G401 (cell line): ENCODE data around the gene AKTIP. TPM values are rescaled to one million over a fixed set of nuclear protein-coding genes. Genes with fewer than 3 reads are reported as not detected.

Experiments used
- DNase-seq: peaks from one replicate; pipeline ENCODE4 v3.0.0-alpha.2; 2015; ENCODE audit warnings: low spot score
- in situ Hi-C: cut with HindIII; loops from 2 replicates; pipeline ENCODE4 v1.10.0; 2016; ENCODE audit warnings: low sequenced_read_pairs, mixed read lengths
- total RNA-seq: library from RNA; depleted of rRNA; stranded (reverse); fragments of >200 nt; shearing (Covaris generic); gene quantifications from 2 replicates; pipeline ENCODE4 v1.2.3, GENCODE V29; 2014; rRNA removed

AKTIP gene
- total RNA-seq, 1 experiment from 2014 or later: 30.0 TPM

DNA sequence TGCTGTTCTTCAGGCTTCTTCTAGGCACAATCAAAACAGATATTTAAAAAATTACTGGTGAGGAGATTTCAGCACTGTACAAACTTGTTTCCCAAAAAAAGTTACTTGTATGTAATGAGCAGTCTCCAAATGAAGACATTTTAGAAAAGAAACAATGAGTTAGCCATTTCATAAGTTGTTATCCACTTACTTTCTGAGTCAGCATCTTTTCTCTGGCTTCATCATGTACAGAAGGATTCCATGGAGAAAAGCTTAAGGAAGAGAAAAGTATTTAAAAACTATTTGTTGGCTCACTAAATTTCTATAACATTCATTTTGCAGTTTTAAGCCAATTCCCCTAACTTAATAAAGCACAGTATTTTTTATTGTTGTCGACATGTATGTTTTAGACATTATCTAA is 10.5 kb downstream of the AKTIP start:
- in situ Hi-C loops: no loop called here
- no peak for DNase-seq

DNA sequence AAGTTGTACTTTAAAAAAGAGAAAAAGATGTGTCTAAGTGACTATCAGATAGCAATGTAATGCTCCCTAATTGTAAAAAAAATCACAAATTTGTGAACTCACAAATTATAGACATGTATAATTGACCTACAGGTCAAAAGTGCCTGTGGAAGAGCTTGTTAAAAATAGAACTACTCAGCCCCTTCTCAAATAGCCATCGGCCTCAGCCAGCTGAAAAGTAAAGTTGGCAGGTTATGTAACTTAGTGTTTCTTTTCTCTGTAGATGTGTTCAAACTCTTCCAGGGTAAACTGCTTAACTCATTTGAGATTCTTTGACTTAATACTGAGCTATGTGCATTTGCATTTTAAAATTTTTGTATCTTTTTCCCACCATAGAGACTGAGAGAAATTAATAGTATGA is 13.3 kb downstream of the AKTIP start:
- DNase-seq: no peak
- in situ Hi-C loops: no loop called here

DNA sequence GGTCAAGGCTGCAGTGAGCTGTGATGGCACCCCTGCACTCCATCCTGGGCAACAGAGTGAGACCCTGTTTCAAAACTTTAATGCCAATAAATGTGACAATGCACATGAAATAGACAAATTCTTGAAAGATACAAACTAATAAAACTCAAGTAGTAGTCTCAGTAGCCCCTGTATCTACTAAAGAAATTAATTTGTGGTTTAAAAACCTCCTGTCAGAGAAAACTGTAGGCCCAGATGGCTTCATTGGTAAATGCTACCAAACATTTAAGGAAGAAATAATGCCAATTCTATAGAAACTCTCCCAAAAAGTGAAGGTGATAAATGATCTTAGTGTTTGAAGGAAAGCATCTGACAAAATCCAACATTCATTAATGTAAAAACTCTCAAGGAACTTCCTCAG is 16.8 kb downstream of the AKTIP start:
- in situ Hi-C loops: no loop called here
- DNase-seq: no peak

DNA sequence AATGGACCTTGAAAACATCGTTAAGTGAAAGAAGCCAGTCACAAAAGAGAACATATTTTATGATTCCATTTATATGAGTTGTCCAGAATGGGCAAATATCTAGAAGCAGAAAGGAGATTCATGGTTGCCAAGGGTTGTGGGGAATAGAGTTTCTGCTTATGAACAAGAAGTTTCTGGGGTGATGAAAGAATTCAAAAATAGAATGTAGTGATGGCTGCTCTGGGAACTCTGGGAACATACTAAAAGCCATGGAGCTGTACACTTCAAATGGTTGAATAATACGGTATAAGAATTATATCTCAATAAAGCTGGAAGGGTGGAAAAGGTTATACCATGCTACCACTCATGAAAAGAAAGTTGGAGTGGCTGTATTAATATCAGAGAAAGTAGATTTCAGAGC is 18.5 kb downstream of the AKTIP start:
- DNase-seq: no peak
- in situ Hi-C loops: no loop called here

DNA sequence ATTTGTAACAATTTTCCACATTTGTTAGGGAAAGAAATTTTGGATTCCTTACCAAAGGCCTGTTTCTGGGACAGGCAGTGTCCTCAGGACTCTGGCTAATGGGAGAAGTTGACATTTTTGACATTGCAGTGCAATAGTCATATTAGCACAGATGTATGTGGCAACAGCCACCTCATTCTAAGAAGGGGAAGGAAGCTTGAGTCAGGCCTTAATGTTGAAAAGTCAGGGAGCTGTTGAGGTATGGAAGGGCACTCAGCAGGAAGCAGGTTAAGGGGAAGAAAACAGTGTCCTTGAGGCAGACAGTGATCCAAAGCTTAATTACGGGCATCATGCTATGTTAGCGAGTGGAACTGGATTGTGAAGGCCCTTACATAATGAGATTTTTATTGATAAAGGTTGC is 20.9 kb downstream of the AKTIP start:
- no peak for DNase-seq
- in situ Hi-C loops: no loop called here

DNA sequence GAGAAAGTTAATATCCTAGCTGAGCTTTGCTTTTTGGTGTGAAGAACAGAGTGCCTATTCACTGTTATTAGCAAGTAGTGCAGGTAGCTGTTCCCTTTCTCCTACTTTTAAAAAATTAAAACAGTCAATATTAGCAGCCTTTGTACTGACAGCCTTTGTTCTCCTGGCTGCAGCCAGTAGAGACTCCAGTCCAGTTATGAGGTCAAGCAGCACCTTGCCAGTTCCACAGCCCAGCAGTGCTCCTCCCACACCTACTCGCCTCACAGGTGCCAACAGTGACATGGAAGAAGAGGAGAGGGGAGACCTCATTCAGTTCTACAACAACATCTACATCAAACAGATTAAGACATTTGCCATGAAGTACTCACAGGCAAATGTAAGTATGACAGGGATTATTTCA is 22.6 kb downstream of the AKTIP start:
- DNase-seq: no peak
- in situ Hi-C loops: no loop called here

DNA sequence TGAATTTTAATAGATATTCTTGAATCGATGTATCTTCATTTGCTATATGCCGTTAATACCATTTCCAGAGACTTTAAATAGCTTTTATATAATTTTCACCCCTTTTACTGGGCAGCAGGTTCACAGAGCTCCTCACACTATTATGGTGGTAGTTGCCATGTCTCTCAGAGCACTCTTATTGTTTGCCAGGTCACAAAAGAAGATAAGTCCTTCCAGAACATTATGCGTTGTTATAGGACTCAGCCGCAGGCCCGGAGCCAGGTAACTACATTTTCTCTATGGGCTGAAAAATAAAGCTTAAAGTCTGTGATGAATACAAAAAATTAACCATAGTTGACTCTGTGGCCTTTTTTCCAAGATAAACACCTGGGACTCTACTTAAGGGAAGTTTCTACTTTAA is 24.0 kb downstream of the AKTIP start:
- no peak for DNase-seq
- in situ Hi-C loops: no loop called here

DNA sequence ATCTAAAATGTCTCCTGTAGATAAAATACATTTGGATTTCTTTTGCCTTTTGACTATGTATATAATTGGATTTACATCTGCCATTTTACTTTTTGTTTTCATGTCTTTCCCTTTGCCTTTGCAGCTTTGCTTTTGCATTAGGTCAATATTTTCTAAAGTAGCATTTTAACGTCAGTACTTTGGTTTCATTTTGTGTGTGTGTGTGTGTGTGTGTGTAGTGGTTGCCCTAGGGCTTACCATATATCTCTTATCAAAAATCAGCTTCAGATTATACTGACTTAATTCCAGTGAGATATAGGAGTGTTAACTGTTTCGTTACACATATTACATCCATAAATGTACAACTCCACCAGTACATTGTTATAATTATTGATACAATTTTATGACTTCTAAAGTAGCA is 26.1 kb downstream of the AKTIP start:
- in situ Hi-C loops: no loop called here
- no peak for DNase-seq

DNA sequence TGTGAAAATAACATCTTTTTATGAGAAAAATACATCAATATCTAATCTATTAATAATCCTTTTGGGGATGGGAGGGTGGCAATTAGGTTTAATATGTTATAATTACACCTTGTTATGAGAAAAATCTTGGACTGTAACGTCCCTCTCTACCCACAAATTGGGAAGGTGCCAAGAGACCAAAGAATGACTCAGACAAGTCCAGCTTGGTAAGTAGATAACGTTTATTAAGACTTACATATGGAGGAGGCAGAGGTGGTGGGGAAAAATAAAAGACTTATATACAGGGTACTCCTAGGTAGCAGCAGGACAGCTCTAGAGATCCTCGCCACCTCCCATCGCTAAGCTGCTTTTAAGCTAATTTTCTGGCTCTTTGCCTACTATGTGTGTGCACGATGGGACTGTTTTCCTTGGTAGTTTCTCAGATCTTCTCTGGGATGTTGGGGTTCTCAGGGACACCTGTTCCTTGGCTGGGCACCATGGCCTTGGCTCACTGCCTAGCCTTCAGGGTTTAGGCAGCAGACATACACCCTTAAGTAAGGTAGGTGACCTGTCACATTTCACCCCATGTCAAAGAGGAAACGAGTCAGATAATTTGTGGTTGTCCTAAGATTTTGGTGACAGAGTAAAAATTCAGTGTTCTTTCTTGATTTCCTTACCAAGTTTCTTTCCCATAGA is 37.3 kb downstream of the AKTIP start:
- in situ Hi-C loops: no loop called here
- peak; percentile 11 for DNase-seq

DNA sequence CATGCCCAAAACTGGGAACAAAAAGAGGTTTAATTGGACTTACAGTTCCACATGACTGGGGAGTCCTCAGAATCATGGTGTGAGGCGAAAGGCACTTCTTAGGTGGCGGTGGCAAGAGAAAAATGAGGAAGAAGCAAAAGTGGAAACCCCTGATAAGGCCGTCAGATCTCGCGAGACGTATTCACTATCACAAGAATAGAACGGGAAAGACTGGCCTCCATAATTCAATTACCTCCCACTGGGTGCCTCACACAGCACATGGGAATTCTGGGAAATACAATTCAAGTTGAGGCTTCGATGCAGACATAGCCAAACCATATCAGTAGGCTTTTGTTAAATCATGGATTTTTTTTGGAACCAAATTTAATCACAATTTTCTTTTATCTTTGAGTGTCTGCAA is 44.4 kb downstream of the AKTIP start:
- DNase-seq: no peak
- in situ Hi-C loops: no loop called here

DNA sequence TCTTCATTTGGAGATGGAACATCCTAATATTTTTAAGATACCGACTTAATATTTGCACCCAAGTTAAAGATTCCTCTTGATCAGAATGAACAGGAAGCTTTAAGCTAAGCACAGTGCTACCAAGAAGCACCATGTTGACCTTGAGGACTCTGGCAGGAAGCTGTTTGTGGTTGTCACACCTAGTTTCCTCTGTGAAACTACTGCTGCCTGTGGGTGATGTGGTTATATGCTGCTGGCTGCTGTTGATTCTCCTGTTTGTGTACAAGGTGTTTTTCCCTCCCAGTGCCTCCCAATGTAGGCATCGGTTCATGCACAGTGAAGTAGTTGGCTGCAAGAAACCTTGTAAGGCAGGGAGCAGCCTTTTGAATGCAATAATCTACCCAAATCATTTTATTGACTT is 45.3 kb downstream of the AKTIP start:
- in situ Hi-C loops: no loop called here
- no peak for DNase-seq

DNA sequence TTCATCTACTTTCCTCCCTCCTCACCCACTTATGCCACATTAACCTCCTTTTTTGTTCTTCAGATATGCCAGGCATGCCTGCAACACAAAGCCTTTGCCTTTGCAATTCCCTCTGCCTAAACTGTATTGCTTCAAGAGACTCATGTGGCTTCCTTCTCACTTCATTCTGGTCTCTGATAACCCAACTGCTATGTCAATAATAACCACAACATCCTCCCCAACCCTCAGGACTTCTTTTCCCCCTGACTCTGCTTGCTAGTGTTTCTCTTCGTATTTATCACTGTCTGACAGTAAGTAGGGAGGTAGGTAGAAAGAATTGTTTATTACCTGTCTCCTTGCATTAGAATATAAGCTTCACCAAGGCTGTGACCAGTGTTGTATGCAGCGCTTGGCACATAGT is 46.4 kb downstream of the AKTIP start:
- in situ Hi-C loops: no loop called here
- no peak for DNase-seq

DNA sequence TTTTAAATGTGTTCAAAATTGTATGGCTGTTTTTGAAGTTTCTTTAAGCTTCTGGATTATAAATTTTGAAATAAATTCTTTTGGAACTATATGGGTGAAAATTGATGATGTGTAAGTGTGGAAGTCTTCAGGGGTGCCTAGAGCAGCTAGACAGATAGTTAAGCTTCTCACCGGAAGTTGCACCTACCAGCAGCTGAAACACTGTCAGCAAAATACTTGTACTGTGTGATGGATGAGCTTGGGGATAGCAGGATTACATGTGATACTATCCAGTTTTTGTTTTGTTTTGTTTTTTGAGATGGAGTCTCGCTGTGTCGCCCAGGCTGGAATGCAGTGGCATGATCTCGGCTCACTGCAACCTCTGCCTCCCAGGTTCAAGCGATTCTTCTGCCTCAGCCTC is 49.1 kb downstream of the AKTIP start:
- in situ Hi-C loops: no loop called here
- DNase-seq: no peak

DNA sequence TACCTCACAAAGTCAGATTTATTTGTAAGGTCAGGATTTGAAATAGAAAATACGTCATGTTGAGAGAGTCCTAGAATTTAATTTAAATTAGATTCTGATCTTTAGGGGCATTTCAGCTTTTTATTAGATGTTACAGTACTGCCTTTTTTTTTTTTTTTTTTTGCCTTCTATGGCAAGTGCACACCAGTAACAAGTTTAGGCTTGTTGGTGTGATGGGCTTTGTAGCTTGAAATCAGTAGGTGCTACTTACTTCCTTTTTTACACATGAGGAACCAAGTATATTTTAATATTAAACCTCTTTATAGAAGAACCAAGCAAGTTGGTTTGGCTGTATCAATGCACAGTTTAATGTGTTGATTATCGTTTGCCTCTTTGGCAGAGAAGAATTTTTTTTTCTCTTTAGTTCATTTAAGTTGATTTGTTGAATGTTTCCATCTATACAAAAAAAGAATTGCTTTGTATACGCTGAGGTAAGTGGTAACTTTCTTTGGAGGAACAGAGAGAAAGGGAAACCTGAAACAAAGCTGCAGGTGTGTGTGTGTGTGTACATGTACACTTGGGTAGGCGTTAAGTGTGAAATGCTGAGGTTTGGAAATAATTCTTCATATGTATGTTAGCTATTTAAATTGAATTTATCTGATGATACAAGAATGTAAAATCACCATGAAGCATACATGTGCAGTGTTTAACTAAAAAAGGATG is 53.0 kb downstream of the AKTIP start:
- in situ Hi-C loops: no loop called here
- no peak for DNase-seq

DNA sequence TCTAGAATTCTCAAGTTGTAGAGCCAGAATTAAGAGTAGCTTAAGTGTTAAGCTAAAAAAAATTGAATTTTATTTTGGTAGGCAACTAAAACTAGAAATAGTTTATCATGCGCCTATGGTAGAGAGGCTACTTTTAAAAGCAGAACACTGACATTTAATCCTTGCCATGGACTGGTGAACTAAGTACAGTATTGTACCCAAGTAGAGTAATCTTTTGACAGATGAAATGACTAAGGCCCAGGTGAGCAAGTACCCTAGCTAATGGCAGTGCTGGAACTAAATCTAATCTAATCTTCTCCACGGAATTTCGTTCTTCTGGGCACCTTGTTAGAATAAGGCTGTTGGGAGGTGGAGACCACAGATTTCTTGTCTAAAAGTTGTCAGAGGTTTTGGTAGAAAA is 56.9 kb downstream of the AKTIP start:
- in situ Hi-C loops: no loop called here
- DNase-seq: no peak

DNA sequence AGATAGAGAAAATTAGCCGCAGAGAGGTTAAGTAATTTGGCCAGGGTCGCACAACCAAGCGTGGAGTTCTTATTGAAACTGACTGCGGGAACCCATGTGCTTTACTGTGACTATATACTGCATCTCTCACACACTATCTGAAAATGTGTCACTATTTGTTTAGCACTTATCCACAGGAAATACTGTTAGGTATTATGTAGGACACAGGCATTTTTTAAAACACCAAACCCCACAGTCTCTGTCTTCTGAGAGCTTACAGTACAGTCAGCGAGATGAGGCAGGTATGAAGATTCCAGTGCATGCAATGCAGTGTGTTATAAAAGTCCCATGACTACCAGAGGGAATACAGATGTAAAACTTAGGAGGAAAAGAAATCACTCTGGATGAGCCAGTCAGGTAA is 57.5 kb downstream of the AKTIP start:
- in situ Hi-C loops: no loop called here
- no peak for DNase-seq

Other genes starting within 250 kb of the AKTIP start
- gene RBL2, start 68.7 kb downstream of the AKTIP start, total RNA-seq: 19.0 and 22.2 TPM in 2 replicates
- gene RPGRIP1L, start 200.7 kb upstream of the AKTIP start, total RNA-seq: 3.4 and 17.4 TPM in 2 replicates
- 16.1 and 43.0 TPM in 2 replicates for gene FTO, start 200.9 kb upstream of the AKTIP start, total RNA-seq